Gastrocnemius medialis (tissue), 4 donors: ENCODE data around the gene SLC7A6OS. TPM values are rescaled to one million over a fixed set of nuclear protein-coding genes. Genes with fewer than 3 reads are reported as not detected.

ENCODE experiments used
- ATAC-seq, 2 donors: fragments of 150-250 bp; one replicate each; pipeline ENCODE4 v1.9.1; 2016
- DNase-seq, 2 donors: peaks; one replicate each; pipeline ENCODE4 v3.0.0-alpha.2; 2019
- H3K27ac ChIP-seq, 4 donors: fragments of 200-600 bp; sonication (generic); 1 replicate in 1 of 4; 2 replicates in 3 of 4; pipeline ENCODE4 v1.5.1; 2016 to 2018; ENCODE audit warnings: mild to moderate bottlenecking in 2 of 4, moderate library complexity in 1 of 4
- H3K27me3 ChIP-seq, 3 donors: fragments of 200-600 bp; sonication (generic) in 2 of 3; 1 replicate in 1 of 3; 2 replicates in 2 of 3; pipeline versions ENCODE4 v1.5.1 to v1.6.0; 2016 to 2019; ENCODE audit warnings: mild to moderate bottlenecking in 1 of 3, moderate library complexity in 1 of 3
- H3K36me3 ChIP-seq, 2 donors: fragments of 200-600 bp; sonication (generic) in 1 of 2; one replicate each; pipeline ENCODE4 v1.5.1; 2017 to 2018
- H3K4me1 ChIP-seq, 2 donors: fragments of 200-600 bp; sonication (generic) in 1 of 2; one replicate each; pipeline ENCODE4 v1.5.1; 2016 to 2017; ENCODE audit warnings: mild to moderate bottlenecking in 2 of 2
- H3K4me3 ChIP-seq, 4 donors: fragments of 200-600 bp; sonication (generic) in 3 of 4; 1 replicate in 1 of 4; 2 replicates in 3 of 4; pipeline ENCODE4 v1.5.1; 2016 to 2019; ENCODE audit warnings: mild to moderate bottlenecking in 2 of 4
- H3K9me3 ChIP-seq, 3 donors: fragments of 200-600 bp; sonication (generic) in 2 of 3; 1 replicate in 1 of 3; 2 replicates in 2 of 3; pipeline ENCODE4 v1.5.1; 2016 to 2019
- POLR2A ChIP-seq, 2 donors: fragments of 450-650 bp; IDR thresholded peaks; one replicate each; pipeline ENCODE4 v1.6.1; 2017; ENCODE audit warnings: antibody characterized with exemption in 2 of 2, mild to moderate bottlenecking in 2 of 2, moderate library complexity in 2 of 2
- in situ Hi-C, 4 donors: fragments of 200-750 bp; cut with MboI; loops; one replicate each; pipeline versions ENCODE4 v1.15.0 to v1.8.0; 2017; ENCODE audit warnings: low sequenced_read_pairs in 4 of 4
- intact Hi-C: fragments of 100-400 bp; cut with DNase I; formaldehyde crosslinking; loops from one replicate; pipeline ENCODE4 v1.15.1; 2023; ENCODE audit warnings: low total_unique reads
- total RNA-seq, 4 donors: library from RNA; depleted of rRNA; stranded (reverse); fragments of >200 nt; gene quantifications; one replicate each; pipeline versions ENCODE4 v1.1.0 to v1.2.3, GENCODE V29; 2016
- TF ChIP-seq, protein P1 (sequence below), 5 experiments: fragments of 450-650 bp in 3 of 5; fragments of 200-600 bp in 2 of 5; sonication (generic) in 2 of 5; IDR thresholded peaks in 4 of 5; conservative IDR thresholded peaks in 1 of 5; 1 replicate in 4 of 5; 2 replicates in 1 of 5; pipeline ENCODE4 v1.5.1; 2016 to 2019; ENCODE audit warnings: antibody characterized with exemption in 5 of 5, mild to moderate bottlenecking in 3 of 5, moderate library complexity in 3 of 5

Gene SLC7A6OS
- total RNA-seq, 4 donors from 2014 or later, result 5.0 to 8.8 (median 7.3) TPM

GRCh38 chr16:68279726-68280558, 30.8 kb downstream of the SLC7A6OS start:
- no peak for TF ChIP-seq POLR2A (IDR thresholded peaks at IDR 0.05)
- TF ChIP-seq, protein P1, sequence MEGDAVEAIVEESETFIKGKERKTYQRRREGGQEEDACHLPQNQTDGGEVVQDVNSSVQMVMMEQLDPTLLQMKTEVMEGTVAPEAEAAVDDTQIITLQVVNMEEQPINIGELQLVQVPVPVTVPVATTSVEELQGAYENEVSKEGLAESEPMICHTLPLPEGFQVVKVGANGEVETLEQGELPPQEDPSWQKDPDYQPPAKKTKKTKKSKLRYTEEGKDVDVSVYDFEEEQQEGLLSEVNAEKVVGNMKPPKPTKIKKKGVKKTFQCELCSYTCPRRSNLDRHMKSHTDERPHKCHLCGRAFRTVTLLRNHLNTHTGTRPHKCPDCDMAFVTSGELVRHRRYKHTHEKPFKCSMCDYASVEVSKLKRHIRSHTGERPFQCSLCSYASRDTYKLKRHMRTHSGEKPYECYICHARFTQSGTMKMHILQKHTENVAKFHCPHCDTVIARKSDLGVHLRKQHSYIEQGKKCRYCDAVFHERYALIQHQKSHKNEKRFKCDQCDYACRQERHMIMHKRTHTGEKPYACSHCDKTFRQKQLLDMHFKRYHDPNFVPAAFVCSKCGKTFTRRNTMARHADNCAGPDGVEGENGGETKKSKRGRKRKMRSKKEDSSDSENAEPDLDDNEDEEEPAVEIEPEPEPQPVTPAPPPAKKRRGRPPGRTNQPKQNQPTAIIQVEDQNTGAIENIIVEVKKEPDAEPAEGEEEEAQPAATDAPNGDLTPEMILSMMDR (IDR thresholded peaks at IDR 0.05 in 4 of 5, conservative IDR thresholded peaks at IDR 0.05 in 1 of 5), result no peak
- in situ Hi-C loops (no loop called here), intact Hi-C loops (no loop called here)
- Histone ChIP-seq H3K4me1 (peaks cover 79 to 88% of the 10 kb centered on the region in 2 donors), H3K36me3 (peaks cover 0 to 22% of the 10 kb centered on the region in 2 donors), H3K27me3 (no peaks in the 10 kb centered on the region), H3K4me3 (no peak overlapping the region), H3K9me3 (no peaks in the 10 kb centered on the region), H3K27ac (peak overlapping the region; percentile 86 to 99 (median 95))
- peak in 1 of 2 donors; percentile 13 for ATAC-seq
- DNase-seq, result no peak

- Histone ChIP-seq H3K27ac (peak overlapping the region; percentile 95 to 100 (median 99)), H3K9me3 (no peaks in the 10 kb centered on the region), H3K27me3 (no peaks in the 10 kb centered on the region), H3K36me3 (peaks cover 0 to 41% of the 10 kb centered on the region in 2 donors), H3K4me3 (peak overlapping the region; percentile 11 to 31 (median 20)), H3K4me1 (peaks cover 71 to 91% of the 10 kb centered on the region in 2 donors)
- TF ChIP-seq, protein P1 (IDR thresholded peaks at IDR 0.05 in 4 of 5, conservative IDR thresholded peaks at IDR 0.05 in 1 of 5), result no peak
- TF ChIP-seq POLR2A (IDR thresholded peaks at IDR 0.05), result peak in 1 of 2 donors; percentile 44
- intact Hi-C loops, result no loop called here
- DNase-seq, result no peak
- peak; percentile 79 to 87 for ATAC-seq
- in situ Hi-C loops, result no loop called here
These were observed 34.5 kb downstream of the SLC7A6OS start for GRCh38 chr16:68276223-68276622.

- H3K4me1 ChIP-seq, result peaks cover 71 to 91% of the 10 kb centered on the region in 2 donors
- no peak for DNase-seq
- ATAC-seq, result peak; percentile 23 to 59
- in situ Hi-C loops, result no loop called here
- peak overlapping the region; percentile 95 to 100 (median 99) for H3K27ac ChIP-seq
- H3K36me3 ChIP-seq, result peaks cover 0 to 41% of the 10 kb centered on the region in 2 donors
- peak overlapping the region in 3 of 4 donors; percentile 11 to 31 (median 24) for H3K4me3 ChIP-seq
- H3K9me3 ChIP-seq, result no peaks in the 10 kb centered on the region
- TF ChIP-seq, protein P1 (IDR thresholded peaks at IDR 0.05 in 4 of 5, conservative IDR thresholded peaks at IDR 0.05 in 1 of 5), result no peak
- TF ChIP-seq POLR2A (IDR thresholded peaks at IDR 0.05), result peak in 1 of 2 donors; percentile 67
- intact Hi-C loops, result no loop called here
- H3K27me3 ChIP-seq, result no peaks in the 10 kb centered on the region
These were observed 35.0 kb downstream of the SLC7A6OS start for GRCh38 chr16:68275611-68276191.

DNA sequence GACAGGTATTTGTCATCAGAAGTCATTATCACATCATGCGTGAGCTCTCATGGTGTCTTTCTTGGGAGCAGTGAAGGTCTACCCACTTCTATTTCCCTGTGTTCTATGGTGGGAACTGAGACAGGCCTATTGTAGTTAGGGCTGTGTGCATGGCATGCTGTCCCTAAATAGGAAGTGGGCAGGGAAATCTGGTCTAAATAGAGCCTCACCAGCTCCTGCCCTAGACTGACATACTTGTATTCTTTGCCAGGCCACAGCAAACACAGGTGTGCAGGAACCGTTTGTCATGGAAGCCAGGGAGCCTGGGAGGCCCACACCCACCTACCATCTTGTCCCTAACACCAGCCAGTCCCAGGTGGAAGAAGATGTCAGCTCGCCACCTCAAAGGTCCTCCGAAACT, 36.3 kb downstream of the SLC7A6OS start:
- peak; percentile 22 to 23 for ATAC-seq
- peaks cover 71 to 89% of the 10 kb centered on the region in 2 donors for H3K4me1 ChIP-seq
- no peaks in the 10 kb centered on the region for H3K27me3 ChIP-seq
- intact Hi-C loops (no loop called here), in situ Hi-C loops (no loop called here)
- H3K9me3 ChIP-seq, result no peaks in the 10 kb centered on the region
- TF ChIP-seq, protein P1 (IDR thresholded peaks at IDR 0.05 in 4 of 5, conservative IDR thresholded peaks at IDR 0.05 in 1 of 5), result no peak
- TF ChIP-seq POLR2A (IDR thresholded peaks at IDR 0.05), result peak; percentile 35 to 38
- DNase-seq, result peak; percentile 43 to 54
- peak overlapping the region in 2 of 4 donors; percentile 15 to 24 for H3K4me3 ChIP-seq
- H3K36me3 ChIP-seq, result peaks cover 0 to 43% of the 10 kb centered on the region in 2 donors
- H3K27ac ChIP-seq, result peak overlapping the region; percentile 95 to 100 (median 99)
